Neural cell (in vitro differentiated cells): ENCODE measurements around the gene SEC61B.

ENCODE experiments used
- CTCF ChIP-seq: fragments of 450-650 bp; IDR thresholded peaks from 2 replicates; pipeline ENCODE4 v1.5.1; 2014; ENCODE audit warnings: antibody characterized with exemption, mild to moderate bottlenecking, moderate library complexity; ENCODE audit not compliant: poor library complexity, severe bottlenecking
- EZH2 ChIP-seq: fragments of 200-600, 300-800 bp; shearing (Covaris generic), sonication (generic); IDR thresholded peaks from 2 replicates; pipeline ENCODE4 v1.6.1; 2014; ENCODE audit warnings: antibody characterized with exemption, low read length, borderline replicate concordance, mild to moderate bottlenecking; ENCODE audit not compliant: insufficient read depth, poor library complexity, severe bottlenecking
- POLR2AphosphoS5 ChIP-seq: IDR thresholded peaks from 2 replicates; pipeline ENCODE4 v1.6.1; 2012
- TAF1 ChIP-seq: IDR thresholded peaks from 2 replicates; pipeline ENCODE4 v1.6.1; 2012; ENCODE audit warnings: low read depth

- TF ChIP-seq CTCF (no peak), POLR2AphosphoS5 (no peak), EZH2 (no peak), TAF1 (no peak)
Observed at GRCh38 chr9:99181621-99182020, 40.5 kb upstream of the SEC61B start.
